Keratinocyte (primary cell): ENCODE data around the gene DKC1. TPM values are rescaled to one million over a fixed set of nuclear protein-coding genes. Genes with fewer than 3 reads are reported as not detected.

Experiments
- DNase-seq: peaks from one replicate; pipeline ENCODE4 v3.0.0-alpha.2; 2011; ENCODE audit warnings: low read depth, missing footprints, low spot score
- FAIRE-seq: peaks from 2 replicates; lab custom pipeline; 2011; peaks lifted over from hg19 to GRCh38; lab: Jason Lieb, UNC
- H2AFZ ChIP-seq: 2 replicates; pipeline ENCODE4 v1.6.0; 2012; ENCODE audit warnings: low read length, control low read depth, inconsistent platforms; ENCODE audit not compliant: control insufficient read depth
- H3K27ac ChIP-seq: 2 replicates; pipeline ENCODE4 v1.5.1; 2011; ENCODE audit warnings: low read length; ENCODE audit not compliant: control insufficient read depth, insufficient read depth
- H3K27me3 ChIP-seq: 3 replicates; pipeline ENCODE4 v1.6.0; 2011; ENCODE audit warnings: low read length; ENCODE audit not compliant: control insufficient read depth, insufficient read depth; ENCODE audit errors: extremely low read depth
- H3K36me3 ChIP-seq, 2 experiments: 2 replicates in 1 of 2; 3 replicates in 1 of 2; pipeline ENCODE4 v1.5.1; 2011; ENCODE audit warnings: low read length in 2 of 2, mild to moderate bottlenecking in 1 of 2; ENCODE audit not compliant: control insufficient read depth in 2 of 2, insufficient read depth in 2 of 2; ENCODE audit errors: extremely low read depth in 1 of 2
- H3K4me1 ChIP-seq: 3 replicates; pipeline ENCODE4 v1.5.1; 2011; ENCODE audit warnings: low read length; ENCODE audit not compliant: control insufficient read depth, insufficient read depth; ENCODE audit errors: extremely low read depth
- H3K4me2 ChIP-seq: 3 replicates; pipeline ENCODE4 v1.6.0; 2011; ENCODE audit warnings: low read depth, low read length; ENCODE audit not compliant: control insufficient read depth, insufficient read depth; ENCODE audit errors: extremely low read depth
- H3K4me3 ChIP-seq, 3 experiments: fragments of 200-600 bp in 1 of 3; sonication (generic) in 1 of 3; 2 replicates in 2 of 3; 3 replicates in 1 of 3; pipeline ENCODE4 v1.5.1; 2011 to 2016; ENCODE audit warnings: low read length in 3 of 3, mild to moderate bottlenecking in 3 of 3, control low read depth in 2 of 3, inconsistent platforms in 1 of 3, low read depth in 1 of 3, mixed read lengths in 1 of 3, mixed run types in 1 of 3, moderate library complexity in 1 of 3; ENCODE audit not compliant: control insufficient read depth in 2 of 3, insufficient read depth in 2 of 3; ENCODE audit errors: extremely low read depth in 1 of 3
- H3K79me2 ChIP-seq: 2 replicates; pipeline ENCODE4 v1.6.0; 2012; ENCODE audit warnings: low read length; ENCODE audit not compliant: control insufficient read depth, insufficient read depth
- H3K9ac ChIP-seq: 3 replicates; pipeline ENCODE4 v1.6.0; 2011; ENCODE audit warnings: low read length; ENCODE audit not compliant: control insufficient read depth, insufficient read depth; ENCODE audit errors: extremely low read depth
- H3K9me1 ChIP-seq: 3 replicates; pipeline ENCODE4 v1.6.0; 2011; ENCODE audit warnings: low read length; ENCODE audit not compliant: control insufficient read depth, insufficient read depth; ENCODE audit errors: extremely low read depth
- H3K9me3 ChIP-seq: 2 replicates; pipeline ENCODE4 v1.5.1; 2012; ENCODE audit warnings: low read depth, low read length; ENCODE audit not compliant: control insufficient read depth
- H4K20me1 ChIP-seq: 3 replicates; pipeline ENCODE4 v1.6.0; 2011; ENCODE audit warnings: low read length; ENCODE audit not compliant: control insufficient read depth, insufficient read depth; ENCODE audit errors: extremely low read depth
- CTCF ChIP-seq, 3 experiments: IDR thresholded peaks in 1 of 3; conservative IDR thresholded peaks in 1 of 3; optimal IDR thresholded peaks in 1 of 3; 2 replicates in 2 of 3; 3 replicates in 1 of 3; pipeline versions ENCODE3 to v1.5.1; 2011; ENCODE audit warnings: low read length in 3 of 3, mild to moderate bottlenecking in 3 of 3, moderate library complexity in 2 of 3, control low read depth in 1 of 3, inconsistent platforms in 1 of 3; ENCODE audit not compliant: insufficient read depth in 2 of 3; ENCODE audit errors: extremely low read depth in 1 of 3
- EZH2 ChIP-seq: IDR thresholded peaks from one replicate; pipeline ENCODE4 v1.6.1; 2012; ENCODE audit warnings: inconsistent platforms, mild to moderate bottlenecking, low read length, moderate library complexity
- dilution Hi-C: fragments of 300-500 bp; cut with MboI; formaldehyde crosslinking; loops from one replicate; pipeline ENCODE4 v1.7.0; 2020; ENCODE audit warnings: low sequenced_read_pairs; ENCODE audit not compliant: extremely low pct_ligation_motif_present
- polyA plus RNA-seq, 5 experiments: library from polyadenylated mRNA; depleted of rRNA in 3 of 5; stranded (reverse) in 3 of 5; stranded (forward) in 1 of 5; unstranded in 1 of 5; fragments of >200 nt; gene quantifications; 1 replicate in 1 of 5; 2 replicates in 3 of 5; 3 replicates in 1 of 5; pipeline versions ENCODE4 v1.2.1 to v1.2.3, GENCODE V29; 2011 to 2012; ENCODE audit warnings: missing spikeins in 2 of 5, low read depth in 1 of 5, low replicate concordance in 1 of 5

The DKC1 gene
- polyA plus RNA-seq, 1 donor (not counting 4 experiments of a cell fraction or from before 2014, with no cell fraction given): 80.7 TPM

- Histone ChIP-seq H3K9ac (no peak overlapping the region), H3K36me3 (no peaks in the 10 kb centered on the region), H3K27ac (no peak overlapping the region), H3K79me2 (no peaks in the 10 kb centered on the region), H3K9me1 (no peaks in the 10 kb centered on the region), H3K27me3 (peaks cover 21% of the 10 kb centered on the region), H3K4me1 (peaks cover 3% of the 10 kb centered on the region), H4K20me1 (no peaks in the 10 kb centered on the region), H3K9me3 (no peaks in the 10 kb centered on the region), H3K4me2 (no peak overlapping the region), H3K4me3 (no peak overlapping the region), H2AFZ (no peak overlapping the region)
- TF ChIP-seq EZH2: no peak
- peak; percentile 58 to 65 (median 63) for TF ChIP-seq CTCF (optimal IDR thresholded peaks at IDR 0.05 in 1 of 3, IDR thresholded peaks at IDR 0.05 in 1 of 3, conservative IDR thresholded peaks at IDR 0.05 in 1 of 3; ENCODE audit: extremely low read depth in 1 of 3, insufficient read depth in 2 of 3, low read length in 3 of 3)
- FAIRE-seq (peak; percentile 68), DNase-seq (no peak)
- dilution Hi-C loops: no loop called here
Observed at GRCh38 chrX:154748712-154749339, 13.8 kb upstream of the DKC1 start.

GRCh38 chrX:154749856-154750255, 12.8 kb upstream of the DKC1 start:
- no peaks in the 10 kb centered on the region for H3K9me1 ChIP-seq
- H3K9me3 ChIP-seq: no peaks in the 10 kb centered on the region
- no peak overlapping the region for H3K9ac ChIP-seq
- H3K79me2 ChIP-seq: no peaks in the 10 kb centered on the region
- no peak overlapping the region for H2AFZ ChIP-seq
- TF ChIP-seq EZH2 (no peak), CTCF (optimal IDR thresholded peaks at IDR 0.05 in 1 of 3, IDR thresholded peaks at IDR 0.05 in 1 of 3, conservative IDR thresholded peaks at IDR 0.05 in 1 of 3; ENCODE audit: extremely low read depth in 1 of 3, insufficient read depth in 2 of 3, low read length in 3 of 3) (no peak)
- peaks cover 3% of the 10 kb centered on the region for H3K4me1 ChIP-seq
- no peaks in the 10 kb centered on the region for H4K20me1 ChIP-seq
- peaks cover 21% of the 10 kb centered on the region for H3K27me3 ChIP-seq
- H3K4me3 ChIP-seq: no peak overlapping the region
- dilution Hi-C loops: no loop called here
- H3K27ac ChIP-seq: no peak overlapping the region
- DNase-seq (no peak), FAIRE-seq (no peak)
- no peaks in the 10 kb centered on the region for H3K36me3 ChIP-seq
- peak overlapping the region; percentile 73 for H3K4me2 ChIP-seq
